Measurements from ENCODE around the gene SYT8.

DNA sequence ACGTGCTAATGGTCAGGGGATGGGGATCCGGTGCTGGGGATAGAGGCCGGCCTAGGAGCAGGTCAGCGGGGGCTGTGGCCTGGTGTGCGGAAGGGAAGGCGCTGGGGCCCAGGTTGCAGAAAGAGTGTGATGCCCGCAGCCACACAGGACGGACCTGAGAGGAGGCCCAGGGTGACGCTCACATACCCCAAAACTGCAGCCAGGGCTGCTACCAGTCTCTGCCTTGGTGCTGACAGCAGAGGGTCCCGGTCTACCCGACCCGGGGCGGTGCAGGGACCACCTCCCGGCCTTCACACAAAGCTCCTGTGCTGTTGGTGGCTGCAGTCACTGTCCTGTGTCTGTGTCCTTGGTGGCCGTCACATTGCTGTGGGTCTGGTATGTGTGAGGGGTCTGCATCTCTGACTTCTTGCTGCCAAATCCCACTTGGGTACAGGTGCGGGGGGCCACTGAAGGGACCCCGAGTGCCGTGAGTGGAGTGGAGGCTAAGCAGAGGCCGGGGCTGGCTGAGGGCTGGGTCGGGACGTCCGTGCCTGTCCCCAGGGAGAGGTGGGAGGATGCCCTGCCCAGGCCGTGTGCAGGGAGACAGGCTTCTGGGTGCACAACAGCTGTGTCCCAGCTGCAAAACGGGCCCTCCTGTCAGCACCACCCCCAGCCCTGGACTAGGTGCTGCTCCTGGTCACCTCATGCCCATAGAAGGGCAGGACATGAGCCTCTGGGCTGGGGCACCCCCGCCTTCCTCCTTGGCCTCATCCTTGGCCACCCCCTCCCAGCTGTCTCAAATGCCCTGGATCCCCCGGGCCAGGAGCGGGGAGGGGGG lies 19.6 kb downstream of the SYT8 start:
- TF ChIP-seq ZNF133 (tag by site-specific recombination; IDR thresholded peaks at IDR 0.05), result no peak
- no peak for TF ChIP-seq ZNF707 (tag by site-specific recombination; IDR thresholded peaks at IDR 0.05)
- TF ChIP-seq, protein P1, sequence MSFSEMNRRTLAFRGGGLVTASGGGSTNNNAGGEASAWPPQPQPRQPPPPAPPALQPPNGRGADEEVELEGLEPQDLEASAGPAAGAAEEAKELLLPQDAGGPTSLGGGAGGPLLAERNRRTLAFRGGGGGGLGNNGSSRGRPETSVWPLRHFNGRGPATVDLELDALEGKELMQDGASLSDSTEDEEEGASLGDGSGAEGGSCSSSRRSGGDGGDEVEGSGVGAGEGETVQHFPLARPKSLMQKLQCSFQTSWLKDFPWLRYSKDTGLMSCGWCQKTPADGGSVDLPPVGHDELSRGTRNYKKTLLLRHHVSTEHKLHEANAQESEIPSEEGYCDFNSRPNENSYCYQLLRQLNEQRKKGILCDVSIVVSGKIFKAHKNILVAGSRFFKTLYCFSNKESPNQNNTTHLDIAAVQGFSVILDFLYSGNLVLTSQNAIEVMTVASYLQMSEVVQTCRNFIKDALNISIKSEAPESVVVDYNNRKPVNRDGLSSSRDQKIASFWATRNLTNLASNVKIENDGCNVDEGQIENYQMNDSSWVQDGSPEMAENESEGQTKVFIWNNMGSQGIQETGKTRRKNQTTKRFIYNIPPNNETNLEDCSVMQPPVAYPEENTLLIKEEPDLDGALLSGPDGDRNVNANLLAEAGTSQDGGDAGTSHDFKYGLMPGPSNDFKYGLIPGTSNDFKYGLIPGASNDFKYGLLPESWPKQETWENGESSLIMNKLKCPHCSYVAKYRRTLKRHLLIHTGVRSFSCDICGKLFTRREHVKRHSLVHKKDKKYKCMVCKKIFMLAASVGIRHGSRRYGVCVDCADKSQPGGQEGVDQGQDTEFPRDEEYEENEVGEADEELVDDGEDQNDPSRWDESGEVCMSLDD (tag by site-specific recombination; IDR thresholded peaks at IDR 0.05), result no peak
- TF ChIP-seq, protein P2, sequence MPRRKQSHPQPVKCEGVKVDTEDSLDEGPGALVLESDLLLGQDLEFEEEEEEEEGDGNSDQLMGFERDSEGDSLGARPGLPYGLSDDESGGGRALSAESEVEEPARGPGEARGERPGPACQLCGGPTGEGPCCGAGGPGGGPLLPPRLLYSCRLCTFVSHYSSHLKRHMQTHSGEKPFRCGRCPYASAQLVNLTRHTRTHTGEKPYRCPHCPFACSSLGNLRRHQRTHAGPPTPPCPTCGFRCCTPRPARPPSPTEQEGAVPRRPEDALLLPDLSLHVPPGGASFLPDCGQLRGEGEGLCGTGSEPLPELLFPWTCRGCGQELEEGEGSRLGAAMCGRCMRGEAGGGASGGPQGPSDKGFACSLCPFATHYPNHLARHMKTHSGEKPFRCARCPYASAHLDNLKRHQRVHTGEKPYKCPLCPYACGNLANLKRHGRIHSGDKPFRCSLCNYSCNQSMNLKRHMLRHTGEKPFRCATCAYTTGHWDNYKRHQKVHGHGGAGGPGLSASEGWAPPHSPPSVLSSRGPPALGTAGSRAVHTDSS (tag by site-specific recombination; IDR thresholded peaks at IDR 0.05), result no peak
- no peak for TF ChIP-seq ZNF624 (tag by site-specific recombination; IDR thresholded peaks at IDR 0.05)
- no peak for TF ChIP-seq ZNF121 (tag by site-specific recombination; IDR thresholded peaks at IDR 0.05)
- TF ChIP-seq MYNN (tag by site-specific recombination; IDR thresholded peaks at IDR 0.05; ENCODE audit: borderline replicate concordance), result no peak
- TF ChIP-seq, protein P3, sequence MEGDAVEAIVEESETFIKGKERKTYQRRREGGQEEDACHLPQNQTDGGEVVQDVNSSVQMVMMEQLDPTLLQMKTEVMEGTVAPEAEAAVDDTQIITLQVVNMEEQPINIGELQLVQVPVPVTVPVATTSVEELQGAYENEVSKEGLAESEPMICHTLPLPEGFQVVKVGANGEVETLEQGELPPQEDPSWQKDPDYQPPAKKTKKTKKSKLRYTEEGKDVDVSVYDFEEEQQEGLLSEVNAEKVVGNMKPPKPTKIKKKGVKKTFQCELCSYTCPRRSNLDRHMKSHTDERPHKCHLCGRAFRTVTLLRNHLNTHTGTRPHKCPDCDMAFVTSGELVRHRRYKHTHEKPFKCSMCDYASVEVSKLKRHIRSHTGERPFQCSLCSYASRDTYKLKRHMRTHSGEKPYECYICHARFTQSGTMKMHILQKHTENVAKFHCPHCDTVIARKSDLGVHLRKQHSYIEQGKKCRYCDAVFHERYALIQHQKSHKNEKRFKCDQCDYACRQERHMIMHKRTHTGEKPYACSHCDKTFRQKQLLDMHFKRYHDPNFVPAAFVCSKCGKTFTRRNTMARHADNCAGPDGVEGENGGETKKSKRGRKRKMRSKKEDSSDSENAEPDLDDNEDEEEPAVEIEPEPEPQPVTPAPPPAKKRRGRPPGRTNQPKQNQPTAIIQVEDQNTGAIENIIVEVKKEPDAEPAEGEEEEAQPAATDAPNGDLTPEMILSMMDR (tag by site-specific recombination; IDR thresholded peaks at IDR 0.05), result no peak
- no peak for TF ChIP-seq TRIM28 (IDR thresholded peaks at IDR 0.05; ENCODE audit: borderline replicate concordance, low read length)
- TF ChIP-seq ZNF266 (tag by site-specific recombination; IDR thresholded peaks at IDR 0.05; ENCODE audit: low read depth), result no peak
- no peak for TF ChIP-seq ZNF747 (tag by site-specific recombination; IDR thresholded peaks at IDR 0.05)
- TF ChIP-seq ZNF677 (tag by site-specific recombination; IDR thresholded peaks at IDR 0.05), result no peak

Measured in HEK293 (cell line).